Activated T-cell treated with anti-CD3 and anti-CD28 coated beads, Interleukin-2, amount 50 U/mL, for 48 hours (primary cell): ENCODE results near the gene NUP93.
"Not testable (repeated sequence)": the region's sequence is repeated elsewhere in the genome, so short reads cannot be mapped to it uniquely, and the experiment has no call there.

Source experiments
- DNase-seq, 2 experiments: peaks; one replicate each; pipeline ENCODE4 v3.0.0-alpha.2; 2020

The NUP93 gene

DNA sequence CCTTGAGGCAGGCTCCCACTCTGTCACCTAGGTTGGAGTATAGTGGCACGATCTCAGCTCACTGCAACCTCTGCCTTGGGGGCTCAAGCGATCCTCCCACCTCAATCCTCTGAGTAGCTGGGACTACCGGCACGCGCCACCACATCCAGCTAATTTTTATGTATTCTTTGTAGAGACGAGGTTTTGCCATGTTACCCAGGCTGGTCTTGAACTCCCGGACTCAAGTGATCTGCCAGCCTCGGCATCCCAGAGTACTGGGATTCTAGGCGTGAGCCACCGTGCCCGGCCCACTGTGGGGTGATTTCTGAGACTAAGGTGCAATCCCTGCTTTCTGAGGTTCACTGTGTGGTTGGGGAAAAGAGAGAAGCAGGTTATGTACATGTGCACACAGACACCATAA, 123.0 kb downstream of the NUP93 start:
- DNase-seq = no peak

- no peak for DNase-seq
Measured at GRCh38 chr16:56855201-56855600, 125.3 kb downstream of the NUP93 start.

DNA sequence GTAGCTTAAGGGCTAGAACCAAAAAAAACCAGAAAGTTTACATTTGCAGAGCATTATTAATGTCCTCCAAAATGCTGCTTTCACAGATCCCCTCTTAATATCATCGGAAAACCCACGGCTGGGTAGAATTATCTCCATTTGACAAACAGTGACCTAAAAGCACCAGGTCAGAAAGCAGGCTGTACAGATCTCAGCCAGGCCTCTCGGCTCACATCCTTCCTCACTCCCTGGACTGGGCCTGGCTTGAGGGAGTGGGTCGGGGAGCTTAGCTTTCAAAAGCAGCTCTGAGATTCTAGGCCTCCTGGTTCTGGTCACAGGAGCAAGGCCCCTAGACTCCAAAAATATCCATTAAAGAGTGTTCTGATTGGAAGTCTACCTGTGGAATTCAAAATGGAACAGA, 126.0 kb downstream of the NUP93 start:
- no peak for DNase-seq

- no peak for DNase-seq
Measured at GRCh38 chr16:56856876-56857447, 127.0 kb downstream of the NUP93 start.

GRCh38 chr16:56858374-56858773, 128.4 kb downstream of the NUP93 start:
- no peak for DNase-seq

DNA sequence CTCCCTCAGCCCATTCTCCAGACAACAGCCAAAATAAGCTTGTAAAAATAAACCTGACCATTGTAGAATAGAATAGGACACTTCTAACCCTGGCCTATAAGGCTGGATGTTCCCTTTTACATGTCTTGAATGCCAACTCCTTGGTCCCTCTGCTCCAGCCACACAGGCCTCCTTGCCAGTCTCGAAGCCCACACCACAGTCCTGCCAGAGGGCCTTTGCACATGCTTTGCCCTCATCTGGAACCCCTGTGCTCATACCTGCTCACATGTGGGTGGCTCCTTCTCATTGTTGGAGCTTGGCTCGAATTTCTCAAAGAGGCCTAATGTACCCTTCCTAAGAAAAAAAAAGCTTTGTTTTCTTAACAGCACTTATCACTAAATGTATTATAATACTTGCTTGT, 129.7 kb downstream of the NUP93 start:
- DNase-seq = no peak

DNA sequence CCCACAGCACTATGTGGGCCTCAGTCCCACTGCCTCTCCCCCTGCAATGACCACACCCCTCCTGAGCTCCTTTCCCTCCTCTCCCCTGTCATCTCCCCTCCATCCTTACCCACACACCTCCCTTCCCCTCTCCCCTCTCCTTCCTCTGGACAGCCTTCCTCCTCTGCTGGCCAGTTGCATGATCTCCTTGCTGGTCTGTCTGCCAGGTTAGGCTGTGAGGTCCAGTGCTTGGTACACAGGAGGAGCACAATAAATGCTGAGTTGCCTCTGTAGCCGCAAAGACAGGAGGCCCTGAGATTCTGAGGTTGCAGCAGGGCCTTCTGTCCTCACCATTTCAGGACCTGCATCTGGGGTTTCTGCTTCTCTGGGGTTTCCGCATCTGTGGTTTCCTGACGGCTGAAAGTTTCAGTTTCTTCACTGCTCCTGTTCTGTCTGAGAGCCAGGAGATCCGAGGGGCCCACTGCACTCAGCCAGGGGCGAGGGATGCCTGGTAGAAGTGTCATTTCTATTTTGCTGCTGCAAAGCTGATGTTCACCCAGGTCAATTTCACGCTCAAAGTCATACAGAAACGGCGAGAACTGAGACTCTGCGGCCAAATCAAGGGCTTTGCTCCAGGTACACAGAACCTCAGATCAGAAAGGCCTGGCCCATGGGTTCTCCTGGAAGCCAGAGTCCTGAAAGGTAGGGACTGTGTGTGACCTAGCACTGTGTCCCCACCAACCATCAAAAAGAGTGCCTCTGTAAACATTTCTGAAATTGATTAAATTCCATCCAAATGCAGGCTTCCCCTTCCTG, 130.5 kb downstream of the NUP93 start:
- DNase-seq = peak in 1 of 2 experiments; percentile 38

- DNase-seq = no peak
Measured at GRCh38 chr16:56861092-56861610, 131.2 kb downstream of the NUP93 start.

DNA sequence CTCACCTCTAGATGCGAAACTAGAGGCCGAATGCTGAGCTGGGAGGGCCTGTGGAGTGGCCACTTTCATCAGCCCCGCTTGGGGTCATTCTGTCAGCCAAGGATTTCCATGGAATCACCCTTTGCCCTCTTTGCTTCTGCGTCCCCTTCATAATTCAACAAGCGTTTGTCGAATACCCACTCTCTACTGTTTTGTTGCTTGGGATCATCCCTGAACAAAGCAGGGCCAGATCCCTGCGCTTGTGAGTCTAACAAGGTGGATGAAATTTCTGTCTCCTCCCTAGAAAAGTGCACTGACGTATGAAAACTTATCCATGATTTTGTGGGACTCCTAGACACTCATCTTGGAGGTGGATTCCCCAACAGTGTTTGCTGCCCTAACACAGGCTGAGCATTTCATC, 131.8 kb downstream of the NUP93 start:
- no peak for DNase-seq

DNA sequence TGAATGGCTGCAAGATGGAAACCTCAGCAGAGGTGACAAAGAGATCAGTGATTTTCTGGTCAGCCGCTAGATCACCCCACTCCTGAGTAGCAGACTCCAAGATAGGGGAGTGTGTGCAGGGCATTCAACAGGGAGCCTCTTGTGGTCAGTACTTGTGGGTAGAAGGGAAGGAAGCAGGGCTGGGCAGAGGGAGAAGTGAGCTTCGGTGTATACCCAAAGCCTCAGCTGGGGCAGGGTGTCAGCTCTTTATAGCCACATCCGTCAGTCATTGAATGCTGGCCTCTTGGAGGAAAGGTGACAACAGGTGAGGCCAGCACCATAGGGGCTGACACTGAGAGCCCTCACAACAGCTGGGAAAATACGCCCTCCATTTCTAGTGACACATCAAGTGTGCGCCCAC, 132.8 kb downstream of the NUP93 start:
- DNase-seq = no peak

- DNase-seq = no peak
Measured at GRCh38 chr16:56864960-56865359, 135.0 kb downstream of the NUP93 start, which contains the start of gene SLC12A3. SLC12A3 (plus strand) TSS chr16:56865207; CDS start chr16:56865236, 29 bp downstream.

- DNase-seq = no peak
Measured at GRCh38 chr16:56865394-56866062, 135.6 kb downstream of the NUP93 start.

GRCh38 chr16:56866955-56867830, 137.3 kb downstream of the NUP93 start:
- peak; percentile 31 to 49 for DNase-seq

GRCh38 chr16:56868175-56868574, 138.2 kb downstream of the NUP93 start:
- DNase-seq = no peak

DNA sequence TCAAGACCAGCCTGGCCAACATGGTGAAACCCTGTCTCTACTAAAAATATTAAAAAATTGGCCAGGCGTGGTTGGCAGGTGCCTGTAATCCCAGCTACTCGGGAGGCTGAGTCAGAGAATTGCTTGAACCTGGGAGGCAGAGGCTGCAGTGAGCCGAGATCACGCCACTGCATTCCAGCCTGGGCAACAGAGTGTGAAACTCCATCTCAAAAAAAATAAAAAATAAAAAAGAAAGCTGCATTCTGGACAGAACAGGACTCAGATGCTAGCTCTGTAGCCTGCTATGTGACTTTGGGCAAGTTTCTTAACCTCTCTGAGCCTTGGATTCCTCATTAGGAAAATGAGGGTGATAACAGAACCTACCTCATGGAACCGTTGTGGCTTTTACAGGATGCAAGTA, 138.8 kb downstream of the NUP93 start:
- not testable (repeated sequence) for DNase-seq

- DNase-seq = peak; percentile 47 to 60
Measured at GRCh38 chr16:56869513-56870275, 139.8 kb downstream of the NUP93 start.

- no peak for DNase-seq
Measured at GRCh38 chr16:56870276-56870888, 140.5 kb downstream of the NUP93 start.

DNA sequence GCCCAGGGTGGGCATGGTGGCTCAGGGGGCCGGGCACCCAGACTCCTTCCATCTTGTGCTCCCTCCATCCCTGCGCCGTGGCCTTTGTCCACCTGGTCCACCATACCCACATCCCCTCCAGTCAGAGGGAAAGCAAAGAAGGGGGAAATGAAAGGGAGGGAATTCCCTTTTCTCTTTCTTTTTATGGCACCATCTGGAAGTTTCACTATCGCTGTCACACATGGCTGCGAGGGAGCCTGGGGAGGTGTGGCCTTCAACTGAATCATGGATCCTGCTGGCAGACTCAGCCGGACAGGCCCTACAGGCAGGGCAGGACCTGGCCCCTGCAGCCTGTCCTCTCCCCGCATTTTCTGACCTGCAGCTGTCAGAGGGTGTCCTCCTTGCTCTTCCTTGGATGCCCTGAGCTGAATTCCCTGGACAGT, 141.3 kb downstream of the NUP93 start:
- DNase-seq = no peak

DNA sequence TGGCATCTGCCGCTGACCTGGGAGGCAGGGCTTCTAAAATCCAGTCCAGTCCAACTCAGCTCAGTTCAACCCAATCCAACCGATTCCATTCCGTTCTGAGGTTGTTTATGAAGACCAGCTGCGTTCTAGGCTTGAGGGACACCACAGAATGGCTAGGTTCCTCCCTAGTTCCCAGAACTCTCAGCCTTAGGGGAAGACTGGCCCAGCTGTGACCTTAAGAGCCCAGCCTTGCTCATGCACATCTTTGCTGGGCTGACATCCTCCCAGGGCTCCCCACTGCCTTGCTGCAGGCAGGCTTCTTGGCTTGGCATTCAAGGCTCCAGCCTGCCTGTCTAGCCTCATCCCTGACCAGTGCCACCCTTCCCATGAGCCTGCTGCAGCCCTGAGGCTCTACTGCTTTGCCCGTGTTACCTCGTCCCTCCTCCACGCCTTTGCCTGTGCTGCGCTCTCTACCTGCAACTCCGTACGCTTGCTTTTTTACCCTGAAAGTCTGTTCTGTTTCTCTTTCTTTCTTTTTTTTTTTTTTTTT, 143.0 kb downstream of the NUP93 start:
- DNase-seq = no peak

- DNase-seq = no peak
Measured at GRCh38 chr16:56874800-56875199, 144.9 kb downstream of the NUP93 start.

- no peak for DNase-seq
Measured at GRCh38 chr16:56876048-56876447, 146.1 kb downstream of the NUP93 start.
